CD4-positive, alpha-beta T cell treated with Interleukin-15 for 1 hour (primary cell): ENCODE measurements around the gene NPHP4.
"Not testable (repeated sequence)": the region's sequence is repeated elsewhere in the genome, so short reads cannot be mapped to it uniquely, and the experiment has no call there.

Source experiments
- DNase-seq: peaks from one replicate; pipeline ENCODE4 v3.0.0-alpha.2; 2020

The NPHP4 gene

DNA sequence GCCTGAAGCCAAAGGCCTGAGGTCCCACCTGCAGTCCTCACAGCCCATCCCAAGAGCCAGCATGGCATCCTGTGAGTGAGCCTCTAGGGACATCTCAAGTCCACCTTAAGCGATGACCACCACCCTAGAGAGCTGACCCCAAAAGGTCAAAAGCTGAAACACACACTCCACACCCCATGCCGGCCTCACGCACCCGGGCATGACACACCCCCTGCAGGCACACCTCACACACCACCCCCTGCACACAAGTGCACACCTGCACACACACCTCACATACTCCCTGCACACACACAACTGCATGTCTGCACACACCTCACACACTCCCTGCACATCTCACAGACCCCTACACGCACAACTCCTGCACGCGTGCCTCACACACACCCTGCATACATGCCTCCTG, 118.7 kb downstream of the NPHP4 start:
- no peak for DNase-seq

DNA sequence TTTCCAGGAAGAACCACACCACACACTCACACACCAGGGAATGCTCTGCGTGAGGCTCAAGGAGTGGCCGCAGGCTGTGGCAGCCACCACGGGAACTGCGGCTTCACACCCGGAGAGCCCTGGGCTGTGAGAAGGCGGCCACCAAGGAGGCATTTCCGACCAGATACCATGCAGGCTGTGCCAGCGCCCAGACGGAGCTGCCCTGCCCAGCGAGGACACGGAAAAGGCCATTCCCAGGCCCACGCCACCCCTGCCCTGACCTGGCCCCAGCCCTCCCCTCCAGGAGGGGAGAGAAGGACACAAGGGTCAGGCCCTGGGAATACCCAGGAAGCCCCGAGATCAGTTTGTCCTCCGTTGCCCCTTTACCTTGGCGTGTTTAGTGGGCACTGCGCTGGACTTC, 119.3 kb downstream of the NPHP4 start:
- DNase-seq = no peak

DNA sequence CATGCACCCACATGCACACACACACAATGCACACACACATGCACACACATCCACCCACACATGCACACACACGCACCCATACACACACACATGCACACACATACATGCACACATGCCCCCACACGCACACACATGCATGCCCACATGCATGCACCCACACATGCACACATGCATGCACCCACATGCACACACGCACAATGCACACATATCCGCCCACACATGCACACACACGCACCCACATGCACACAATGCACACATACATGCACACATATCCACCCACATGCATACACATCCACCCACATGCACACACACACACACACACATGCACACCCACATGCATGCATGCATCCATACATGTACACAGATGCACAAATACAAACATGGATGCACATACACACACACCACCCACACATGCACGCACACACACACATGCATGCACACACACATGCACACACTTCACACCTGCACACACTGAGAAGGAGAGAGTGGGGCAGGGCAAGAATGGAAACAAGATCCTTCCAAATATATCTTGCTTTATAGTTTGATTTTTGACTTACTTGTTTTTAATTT, 123.2 kb downstream of the NPHP4 start:
- no peak for DNase-seq

DNA sequence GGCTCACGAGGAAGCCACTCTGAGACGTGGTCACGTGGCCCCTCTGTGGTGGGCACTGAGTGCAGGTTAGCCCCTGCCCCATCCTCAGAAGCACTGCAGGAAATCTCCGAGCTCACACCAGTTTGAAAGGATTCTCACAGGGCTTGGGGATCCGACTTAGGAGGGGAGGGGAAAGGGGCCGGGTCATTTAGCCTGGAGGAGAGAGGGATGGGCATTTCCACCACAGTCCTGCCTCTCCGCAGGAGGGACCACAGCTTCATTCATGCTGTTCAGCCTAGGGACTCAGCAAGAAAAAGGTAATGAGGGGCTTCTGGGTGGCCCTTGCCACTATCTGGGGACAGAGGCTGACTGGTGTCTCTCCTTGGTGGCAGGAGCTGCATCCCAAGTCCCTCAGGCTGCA, 126.5 kb downstream of the NPHP4 start:
- DNase-seq = no peak

DNA sequence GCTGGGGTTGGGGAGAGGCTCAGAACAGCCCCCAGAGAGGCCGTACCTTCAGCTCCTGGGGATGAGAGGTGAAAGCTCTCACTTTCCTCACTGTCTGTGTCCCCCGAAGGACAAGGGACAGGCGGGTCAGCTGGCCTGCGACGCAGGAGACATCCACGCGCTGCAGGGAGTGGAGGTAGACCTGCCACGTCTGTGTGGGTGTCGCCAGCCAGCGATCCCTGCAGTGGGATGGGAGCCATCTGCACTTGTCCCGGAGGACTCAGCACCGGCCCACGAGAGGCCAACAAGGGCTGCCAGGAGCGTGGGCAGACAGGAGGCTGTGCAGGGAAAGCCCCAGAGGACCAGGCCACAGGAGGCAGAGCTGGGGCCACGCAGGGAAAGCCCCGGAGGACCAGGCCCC, 127.2 kb downstream of the NPHP4 start:
- DNase-seq = no peak

DNA sequence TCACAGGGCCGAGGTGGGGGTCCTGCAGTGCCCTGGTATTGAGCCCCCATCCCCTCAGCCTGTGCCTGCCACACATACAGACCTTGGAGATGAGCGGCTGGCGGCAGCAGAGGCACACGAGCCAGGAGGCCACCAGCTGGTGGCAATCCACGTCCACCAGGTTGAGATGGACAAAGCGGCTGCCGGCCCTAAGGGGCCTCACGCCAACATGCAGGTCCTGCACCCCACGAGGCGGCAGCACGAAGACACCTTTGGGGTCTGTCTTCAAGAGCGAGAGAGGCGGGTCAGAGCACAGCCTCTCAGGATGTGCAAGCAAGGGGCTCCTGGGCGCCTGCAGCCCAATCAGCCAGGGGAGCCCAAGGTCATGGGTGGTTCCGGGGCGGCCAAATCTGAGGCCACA, 128.0 kb downstream of the NPHP4 start:
- DNase-seq = no peak

DNA sequence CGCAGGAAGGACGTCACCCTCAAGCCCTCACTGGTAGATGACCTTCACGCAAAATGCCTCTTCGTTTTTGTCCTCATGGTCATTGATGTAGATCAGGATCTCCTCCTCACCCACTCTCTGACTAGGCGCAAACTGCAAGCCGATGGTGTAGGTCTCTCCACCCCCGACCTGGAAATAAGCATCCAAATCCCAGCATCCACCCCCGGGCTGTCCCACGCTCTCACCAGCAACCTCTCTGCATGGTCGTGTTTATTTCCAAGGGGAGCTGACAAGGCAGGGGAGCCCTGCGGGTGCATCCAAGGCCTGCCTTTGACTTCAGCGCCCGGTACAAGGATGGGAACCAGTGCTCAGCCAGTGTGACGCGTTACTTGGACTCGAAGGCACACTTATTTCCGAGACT, 129.0 kb downstream of the NPHP4 start:
- no peak for DNase-seq

DNA sequence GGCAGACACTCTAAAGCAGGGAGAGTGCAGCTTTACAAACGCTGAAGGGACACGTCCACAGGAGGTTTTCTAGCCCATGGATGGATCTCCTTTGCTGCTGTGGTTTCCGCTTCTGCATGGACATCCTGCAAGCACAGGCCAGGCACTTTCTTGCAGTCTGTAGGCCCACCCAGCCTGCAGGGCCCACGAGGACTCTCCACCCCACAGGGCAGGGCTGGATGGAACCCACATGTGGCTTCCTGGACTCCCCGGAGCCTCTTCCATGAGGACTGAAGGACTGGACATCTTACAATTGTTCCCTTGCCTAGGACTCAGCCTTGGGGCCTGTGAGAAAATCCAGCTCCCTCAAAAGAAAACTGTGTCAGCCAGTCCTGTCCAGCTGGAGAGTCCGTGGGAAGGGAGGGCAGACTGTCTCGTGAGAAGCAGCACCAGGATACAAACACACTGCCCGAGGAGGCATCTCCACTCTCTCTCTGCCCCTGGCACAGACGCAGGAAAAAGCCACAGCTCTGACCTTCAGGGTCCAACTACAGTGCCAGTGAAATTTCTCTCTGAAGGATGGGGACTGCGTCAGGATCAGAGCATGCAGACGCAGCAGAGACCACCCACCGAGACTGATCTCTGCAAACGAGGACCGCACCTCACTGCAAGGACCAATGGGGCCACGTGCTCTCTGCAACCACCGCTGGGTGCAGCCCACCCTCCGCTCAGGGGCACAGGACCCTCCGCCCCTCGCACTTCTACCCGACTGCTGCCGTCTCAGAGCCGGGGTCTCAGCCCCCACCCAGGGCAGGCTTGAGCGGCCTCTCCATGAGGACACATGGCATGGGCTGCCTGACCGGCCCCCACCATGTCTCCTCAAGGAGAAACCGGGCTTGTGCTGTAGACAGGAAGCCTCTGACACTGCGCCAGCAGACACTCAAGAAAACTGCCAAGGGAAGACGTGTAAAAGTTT, 130.1 kb downstream of the NPHP4 start:
- DNase-seq = no peak

DNA sequence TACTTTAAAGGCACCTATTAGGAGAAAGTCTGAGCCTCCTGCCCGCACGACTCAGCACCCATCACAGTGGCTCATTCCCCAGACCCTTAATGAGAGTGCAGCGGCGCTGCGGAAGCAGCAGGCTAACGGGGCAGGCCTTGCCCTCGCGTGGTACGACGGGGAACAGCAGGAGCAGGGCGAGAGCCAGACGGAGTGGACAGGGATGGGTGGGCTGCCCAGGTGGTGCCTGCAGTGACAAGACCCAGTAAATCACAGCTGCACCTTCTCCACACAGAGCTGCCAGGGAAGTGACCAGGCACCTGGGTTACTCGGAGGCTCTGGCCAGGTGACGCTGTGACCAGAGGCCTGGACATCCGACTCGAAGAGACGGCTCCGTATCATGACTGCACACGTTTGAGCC, 131.9 kb downstream of the NPHP4 start:
- no peak for DNase-seq

DNA sequence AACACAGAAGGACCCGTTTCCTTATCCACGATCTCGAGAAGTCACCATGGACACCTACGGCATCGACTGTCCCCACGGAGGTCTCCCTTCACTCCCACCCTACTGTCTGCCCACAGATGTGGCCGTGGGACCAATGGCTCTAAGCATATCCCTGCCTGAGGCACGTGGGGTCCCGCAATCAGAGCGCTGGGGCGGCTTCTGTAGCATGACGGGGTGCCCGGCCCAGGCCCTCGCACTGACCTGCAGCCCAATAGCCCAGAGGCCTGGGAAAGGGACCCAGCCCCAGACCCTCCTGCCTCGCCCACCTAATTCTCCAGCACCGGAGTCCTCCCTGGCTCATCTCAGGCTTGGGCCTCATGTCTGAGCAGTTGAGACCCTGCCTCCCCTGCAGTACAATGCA, 132.5 kb downstream of the NPHP4 start:
- no peak for DNase-seq

DNA sequence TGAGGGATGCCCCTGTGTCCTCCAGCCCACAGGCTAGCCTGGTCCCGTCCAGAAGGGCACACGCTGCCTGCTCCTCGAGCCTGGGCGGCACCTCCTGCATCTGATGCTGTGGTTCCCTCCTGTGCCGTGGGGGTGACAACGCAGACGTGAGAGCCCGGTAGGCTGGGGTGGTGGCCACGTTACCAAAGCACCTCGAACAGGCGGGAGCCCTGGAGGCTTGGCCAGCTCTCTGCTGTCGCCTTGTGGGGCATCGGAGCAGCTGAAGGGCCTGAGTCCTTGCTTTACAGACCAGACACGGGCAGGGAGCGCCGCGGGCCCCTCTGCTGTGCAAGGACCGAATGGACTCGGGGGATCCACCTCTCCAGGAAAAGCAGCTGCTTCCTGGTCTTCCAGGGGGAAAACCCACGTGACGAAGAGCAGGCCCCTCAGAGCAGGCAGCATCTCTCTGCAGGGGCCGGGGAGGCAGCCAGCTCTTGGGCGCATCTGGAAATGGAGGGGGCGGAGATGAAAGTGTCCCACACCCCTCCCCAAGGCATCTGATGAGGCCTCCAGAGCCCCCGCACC, 133.3 kb downstream of the NPHP4 start:
- no peak for DNase-seq

DNA sequence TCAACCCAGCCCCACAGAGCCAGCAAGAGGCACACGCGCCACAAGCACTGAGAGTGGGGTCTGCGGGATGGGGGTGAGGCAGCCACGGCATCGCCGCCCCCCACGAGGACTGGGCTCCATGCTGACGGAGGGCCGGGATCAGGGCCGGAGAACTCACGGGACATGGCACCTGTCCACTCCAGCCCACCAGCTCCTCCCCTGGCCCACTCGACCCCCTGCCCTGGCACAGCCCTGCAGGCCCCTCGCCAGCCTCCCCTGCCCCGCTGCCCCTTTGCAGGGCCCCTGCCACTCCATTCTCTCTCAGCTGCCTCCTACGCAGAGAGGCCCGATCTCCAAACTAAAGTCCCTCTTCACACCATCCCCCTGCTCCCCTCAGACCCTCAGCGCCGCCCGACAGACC, 134.0 kb downstream of the NPHP4 start:
- no peak for DNase-seq

DNA sequence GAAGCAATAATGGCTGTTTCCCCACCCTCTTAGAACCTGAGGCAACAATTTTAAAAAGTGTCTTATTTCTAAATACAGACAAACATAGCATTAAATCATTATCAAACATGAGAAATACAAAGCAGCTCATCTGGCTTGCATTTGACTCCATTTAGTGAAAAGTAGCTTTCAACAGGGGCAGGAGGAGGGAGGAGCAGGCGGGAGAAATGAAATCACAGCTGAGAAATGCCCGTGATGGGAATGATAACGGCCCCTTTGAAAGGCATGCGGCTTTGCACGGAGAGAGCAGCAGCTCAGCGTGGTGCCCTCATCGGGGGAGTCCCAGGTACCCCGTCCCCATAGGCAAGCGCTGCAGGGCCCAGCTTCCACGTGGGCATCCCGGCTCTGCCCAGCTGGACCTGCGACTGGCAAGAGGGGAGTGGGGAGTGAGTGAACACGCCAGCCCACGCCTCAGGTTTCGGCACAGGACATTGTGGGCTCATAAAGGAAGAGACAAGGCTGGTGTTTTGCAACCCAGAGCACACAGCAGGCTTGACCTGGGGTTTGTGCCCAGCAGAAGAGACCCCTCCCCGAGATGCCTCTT, 134.6 kb downstream of the NPHP4 start:
- no peak for DNase-seq

DNA sequence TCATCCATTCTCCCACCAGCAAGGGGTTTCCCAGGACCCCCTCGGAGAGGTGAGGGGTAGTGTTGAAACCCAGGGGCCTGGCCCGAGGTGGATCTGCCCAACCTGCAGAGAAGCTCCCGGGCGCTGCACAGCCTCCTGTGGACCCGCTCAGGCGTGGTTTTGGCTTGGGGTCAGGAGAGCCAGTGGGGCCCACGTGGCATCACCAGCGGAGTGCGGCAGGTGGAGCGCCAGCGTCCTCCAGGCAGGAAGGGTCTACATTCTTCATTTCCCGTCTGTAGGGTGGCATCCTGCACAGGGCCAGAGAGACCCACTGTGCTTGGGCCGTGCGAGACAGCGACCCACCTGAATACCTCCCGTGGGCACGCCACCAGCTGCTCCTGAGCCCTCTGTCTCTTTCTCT, 135.2 kb downstream of the NPHP4 start:
- no peak for DNase-seq

DNA sequence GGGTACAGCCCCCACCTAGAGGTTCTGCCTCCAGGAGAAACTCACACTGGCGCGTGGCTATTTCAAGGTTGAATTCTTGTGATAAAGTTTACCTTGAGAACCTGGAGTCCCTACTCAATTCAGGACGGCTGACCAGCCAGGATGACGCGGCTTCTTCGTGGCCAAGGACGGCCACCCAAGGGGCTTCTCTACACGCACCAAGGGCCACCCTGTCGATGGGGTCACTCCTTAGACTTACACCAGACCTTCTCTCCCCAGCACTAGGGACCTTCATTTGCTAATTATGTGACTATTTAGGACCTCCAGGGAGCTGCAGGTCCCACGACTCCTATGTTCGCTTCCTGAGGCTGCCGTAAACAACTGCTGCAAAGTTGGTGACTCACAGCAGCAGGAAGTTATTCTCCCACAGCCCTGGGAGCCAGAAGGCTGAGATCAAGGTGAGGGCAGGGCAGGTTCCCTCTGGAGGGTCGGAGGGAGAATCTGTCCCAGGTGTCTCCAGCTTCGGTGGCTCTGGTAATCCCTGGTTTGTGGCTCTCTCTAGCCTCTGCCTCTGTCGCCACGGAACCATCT, 135.9 kb downstream of the NPHP4 start:
- no peak for DNase-seq

DNA sequence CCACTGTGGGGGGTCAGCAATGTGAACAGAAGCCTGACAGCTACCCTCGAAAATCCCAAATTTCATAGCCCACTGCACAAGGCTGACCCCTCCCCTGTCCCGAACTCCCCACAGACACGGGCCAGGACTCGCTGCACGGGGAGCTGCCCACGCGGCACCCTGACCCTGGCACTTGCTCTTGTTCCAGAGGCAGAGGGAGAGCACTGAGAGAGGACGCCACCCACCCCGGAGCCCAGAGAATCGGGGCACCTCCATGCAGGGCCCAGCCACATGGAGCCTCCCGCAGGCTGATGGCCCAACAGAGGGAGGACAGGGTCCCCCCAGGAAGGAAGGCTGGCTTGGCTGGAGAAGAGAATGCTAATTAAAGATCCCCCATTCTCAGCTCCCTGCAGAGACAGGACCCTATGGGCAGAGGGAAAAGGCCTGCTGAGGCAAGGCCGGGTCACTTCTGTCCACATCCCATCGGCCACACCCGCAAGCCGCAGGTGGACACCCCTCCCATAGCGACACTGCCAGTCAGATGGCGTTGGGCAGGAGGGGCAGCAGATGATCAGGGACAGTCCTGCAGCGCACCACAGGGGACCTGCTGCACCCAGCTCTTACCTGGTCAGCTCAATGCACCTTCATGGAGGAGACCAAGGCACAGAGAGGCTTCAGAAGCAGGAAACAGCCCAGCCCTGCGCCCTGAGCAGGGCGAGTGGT, 136.9 kb downstream of the NPHP4 start:
- no peak for DNase-seq

DNA sequence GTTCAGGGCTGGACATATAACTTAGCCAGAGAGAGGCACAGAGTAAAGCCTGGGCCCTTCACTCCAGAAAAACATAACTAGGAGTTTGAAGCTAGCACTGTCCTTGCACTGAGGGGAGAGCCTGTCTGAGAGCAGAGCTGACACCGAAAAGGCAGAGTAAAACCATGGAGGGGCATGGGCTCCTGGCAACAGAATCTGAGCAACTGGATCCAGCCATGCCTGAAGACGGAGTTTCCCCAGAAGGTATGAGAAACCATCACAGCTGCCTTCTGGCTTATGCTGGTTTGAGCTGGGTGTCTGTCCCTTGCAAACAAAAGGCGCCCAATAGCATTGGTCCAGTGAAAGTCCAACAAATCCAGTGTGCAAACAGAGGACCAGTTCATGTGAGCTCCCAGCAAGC, 137.5 kb downstream of the NPHP4 start:
- no peak for DNase-seq

DNA sequence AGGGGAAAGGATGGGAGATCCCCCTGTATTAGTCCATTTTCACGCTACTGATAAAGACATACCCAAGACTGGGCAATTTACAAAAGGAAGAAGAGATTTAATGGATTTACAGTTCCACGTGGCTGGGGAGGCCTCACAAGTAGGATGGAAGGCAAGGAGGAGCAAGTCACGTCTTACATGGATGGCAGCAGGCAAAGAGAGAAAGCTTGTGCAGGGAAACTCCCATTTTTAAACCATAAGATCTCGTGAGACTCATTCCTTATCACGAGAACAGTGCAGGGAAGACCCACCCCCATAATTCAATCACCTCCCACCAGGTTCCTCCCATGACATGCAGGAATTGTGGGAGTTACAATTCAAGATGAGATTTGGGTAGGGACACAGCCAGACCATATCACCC, 138.4 kb downstream of the NPHP4 start:
- DNase-seq = not testable (repeated sequence)

DNA sequence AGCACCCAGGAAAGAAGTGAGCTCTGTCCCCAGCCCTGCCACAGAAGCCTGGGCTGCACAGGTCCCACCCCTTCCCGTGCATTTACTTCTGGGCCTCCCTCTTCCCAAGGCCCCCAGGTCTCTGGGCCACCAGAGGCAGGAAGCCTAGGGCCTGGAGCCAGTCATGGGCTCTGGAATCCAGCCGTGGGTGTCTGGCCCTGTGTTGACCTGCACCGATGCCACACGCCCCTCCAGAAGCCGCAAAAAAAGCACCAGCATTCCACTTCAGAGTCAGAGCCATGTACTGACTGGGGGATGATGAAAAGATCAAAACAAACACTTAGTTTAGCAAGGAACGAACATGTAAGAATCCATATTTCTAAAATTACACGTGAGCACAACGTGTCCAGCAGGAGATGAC, 141.7 kb downstream of the NPHP4 start:
- no peak for DNase-seq

DNA sequence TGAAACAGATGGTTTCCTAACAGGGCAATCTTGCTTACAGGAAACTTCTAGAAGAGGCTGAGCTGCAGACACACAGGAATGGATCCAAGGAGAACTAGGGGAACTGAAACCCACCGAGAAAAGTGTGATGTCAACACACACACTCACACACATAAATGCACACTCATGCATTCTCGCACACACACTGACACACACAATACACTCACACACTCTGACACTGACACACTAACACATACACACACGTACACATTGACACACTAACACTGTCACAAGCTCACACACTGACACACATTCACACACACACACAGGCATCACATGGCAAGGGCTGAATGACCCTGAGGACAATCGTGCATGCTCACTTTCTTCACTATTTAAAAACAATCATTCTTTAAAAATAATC, 142.7 kb downstream of the NPHP4 start:
- no peak for DNase-seq

DNA sequence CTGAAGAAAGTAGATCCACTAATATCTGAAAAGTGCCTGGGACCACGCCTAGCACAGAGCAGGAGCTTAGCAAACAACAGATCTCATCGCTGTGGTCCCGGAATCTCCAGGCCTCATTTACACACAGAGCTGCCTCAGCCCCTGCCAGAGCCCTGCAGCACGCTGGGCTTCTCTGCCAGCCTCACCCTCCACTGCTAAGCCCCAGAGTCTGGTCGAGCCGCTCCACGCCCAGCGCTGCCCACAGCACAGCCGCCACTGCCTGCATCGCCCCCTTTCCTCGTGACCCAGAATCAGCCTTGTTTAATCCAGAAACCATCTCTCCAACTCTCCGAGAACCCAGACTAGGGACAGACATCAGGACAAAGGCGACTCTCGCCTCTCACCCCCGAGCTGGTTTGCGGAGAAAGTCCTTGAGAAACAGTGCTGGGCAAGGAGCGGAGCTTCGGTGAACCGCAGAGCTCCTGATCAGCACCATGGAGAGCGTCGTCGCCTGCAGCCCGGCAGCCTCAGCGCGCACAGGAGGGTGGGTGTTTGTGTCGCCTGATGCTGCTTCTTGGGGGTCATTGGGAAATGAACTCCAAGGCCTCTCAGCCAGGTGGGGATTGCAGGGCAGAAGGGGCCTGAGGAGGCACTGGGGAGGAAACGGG, 145.1 kb downstream of the NPHP4 start:
- no peak for DNase-seq

DNA sequence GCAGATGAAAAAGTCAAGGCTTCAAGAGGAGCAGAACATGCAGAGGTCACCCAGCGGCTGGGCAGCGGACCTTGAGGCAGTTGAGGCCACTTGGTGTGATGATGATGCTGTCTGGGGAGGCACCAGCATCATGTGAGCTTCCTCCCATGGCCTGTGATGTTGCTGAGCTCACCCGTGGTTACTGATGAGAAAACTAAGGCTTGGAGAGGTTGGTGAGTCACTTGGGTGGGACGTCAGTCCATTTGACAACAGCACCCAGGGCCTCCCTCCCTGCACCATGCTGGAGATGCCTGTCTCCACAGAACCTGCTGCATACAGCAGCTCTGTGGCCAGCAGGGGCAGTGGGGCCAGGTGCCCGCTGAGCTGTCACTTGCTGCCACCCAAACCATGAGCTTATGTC, 146.8 kb downstream of the NPHP4 start:
- no peak for DNase-seq
